OCI-LY1 (cell line): ENCODE data around the gene CHCHD3.

Source experiments
- CTCF ChIP-seq: fragments of 200-600 bp; sonication (generic), shearing (Covaris generic); IDR thresholded peaks from 2 replicates; pipeline ENCODE4 v1.5.1; 2017; ENCODE audit warnings: mild to moderate bottlenecking, antibody characterized with exemption, low read length, moderate library complexity, mixed read lengths
- EZH2 ChIP-seq: fragments of 200-600 bp; sonication (generic), shearing (Covaris generic); IDR thresholded peaks from 2 replicates; pipeline ENCODE4 v1.8.0; 2017; ENCODE audit warnings: borderline replicate concordance, mixed run types, mild to moderate bottlenecking, antibody characterized with exemption, low read length, moderate library complexity, mixed read lengths

GRCh38 chr7:133124974-133125373 lies 43.1 kb upstream of the CHCHD3 start:
- no peak for TF ChIP-seq CTCF
- TF ChIP-seq EZH2: no peak
